Activated T-cell treated with anti-CD3 and anti-CD28 coated beads, Interleukin-2, amount 50 U/mL, for 4 hours (primary cell): ENCODE data around the gene MXRA8. TPM values are rescaled to one million over a fixed set of nuclear protein-coding genes. Genes with fewer than 3 reads are reported as not detected.

Experiments used
- ATAC-seq, 2 donors: fragments of 200-7000 bp; cut with Tn5 transposase; one replicate each; pipeline ENCODE4 v1.10.0; 2021
- DNase-seq: peaks from one replicate; pipeline ENCODE4 v3.0.0-alpha.2; 2020
- H3K27me3 Mint-ChIP-seq: one replicate; pipeline ENCODE4 v1.8.0; 2021; ENCODE audit warnings: low read depth, mixed read lengths
- H3K36me3 Mint-ChIP-seq: one replicate; pipeline ENCODE4 v1.8.0; 2022; ENCODE audit warnings: mixed read lengths; ENCODE audit not compliant: insufficient read depth
- H3K4me1 Mint-ChIP-seq: one replicate; pipeline ENCODE4 v1.8.0; 2021; ENCODE audit warnings: low read depth, mixed read lengths
- H3K4me3 Mint-ChIP-seq: one replicate; pipeline ENCODE4 v1.8.0; 2021; ENCODE audit warnings: mild to moderate bottlenecking, moderate library complexity, mixed read lengths
- H3K9me3 Mint-ChIP-seq: one replicate; pipeline ENCODE4 v1.8.0; 2021; ENCODE audit warnings: mixed read lengths
- total RNA-seq, 3 donors: library from RNA; stranded (reverse); gene quantifications; one replicate each; pipeline ENCODE4 v1.2.1, GENCODE V29; 2021

The MXRA8 gene
- total RNA-seq, 3 donors from 2014 or later = 0.41 to 0.53 (median 0.47) TPM

GRCh38 chr1:1333551-1334241, 24.7 kb downstream of the MXRA8 start:
- no peak for ATAC-seq
- Mint-ChIP-seq H3K9me3 (no peaks in the 10 kb centered on the region), H3K4me1 (peaks cover 3% of the 10 kb centered on the region), H3K4me3 (no peak overlapping the region), H3K27me3 (no peaks in the 10 kb centered on the region), H3K36me3 (no peaks in the 10 kb centered on the region)
- no peak for DNase-seq

- DNase-seq = no peak
- Mint-ChIP-seq H3K9me3 (no peaks in the 10 kb centered on the region), H3K4me1 (peaks cover 3% of the 10 kb centered on the region), H3K36me3 (no peaks in the 10 kb centered on the region), H3K27me3 (no peaks in the 10 kb centered on the region), H3K4me3 (no peak overlapping the region)
- peak in 1 of 2 donors; percentile 13 for ATAC-seq
Observed at GRCh38 chr1:1332774-1333480, 25.4 kb downstream of the MXRA8 start.

GRCh38 chr1:1332031-1332755, 26.2 kb downstream of the MXRA8 start:
- ATAC-seq = no peak
- H3K27me3 Mint-ChIP-seq = no peaks in the 10 kb centered on the region

GRCh38 chr1:1331068-1331965, 27.0 kb downstream of the MXRA8 start, which contains the start of gene TAS1R3:
TSS of gene TAS1R3 (plus strand) at chr1:1331280. CDS start at chr1:1331346, 66 bp downstream.
- Mint-ChIP-seq H3K36me3 (no peaks in the 10 kb centered on the region), H3K4me3 (no peak within 1 kb of the TSS), H3K27me3 (no peaks in the 10 kb centered on the region), H3K4me1 (peaks cover 3% of the 10 kb centered on the region), H3K9me3 (no peaks in the 10 kb centered on the region)
- DNase-seq (no peak), ATAC-seq (no peak)

More at GRCh38 chr1:1332031-1332755, 26.2 kb downstream of the MXRA8 start:
- Mint-ChIP-seq H3K36me3 (no peaks in the 10 kb centered on the region), H3K9me3 (no peaks in the 10 kb centered on the region), H3K4me3 (no peak overlapping the region), H3K4me1 (peaks cover 3% of the 10 kb centered on the region)
- DNase-seq = no peak

- no peaks in the 10 kb centered on the region for H3K9me3 Mint-ChIP-seq
- H3K36me3 Mint-ChIP-seq = no peaks in the 10 kb centered on the region
- no peak for ATAC-seq
- no peaks in the 10 kb centered on the region for H3K27me3 Mint-ChIP-seq
- DNase-seq = no peak
- H3K4me1 Mint-ChIP-seq = peaks cover 11% of the 10 kb centered on the region
- H3K4me3 Mint-ChIP-seq = no peak overlapping the region
Observed at GRCh38 chr1:1330366-1331067, 27.8 kb downstream of the MXRA8 start.

- no peak overlapping the region for H3K4me3 Mint-ChIP-seq
Observed at GRCh38 chr1:1329304-1330210, 28.8 kb downstream of the MXRA8 start.

GRCh38 chr1:1328254-1328653, 30.1 kb downstream of the MXRA8 start:
- no peak overlapping the region for H3K4me3 Mint-ChIP-seq
- ATAC-seq (no peak), DNase-seq (no peak)
- H3K4me1 Mint-ChIP-seq = peaks cover 20% of the 10 kb centered on the region
- H3K27me3 Mint-ChIP-seq = no peaks in the 10 kb centered on the region
- peaks cover 4% of the 10 kb centered on the region for H3K36me3 Mint-ChIP-seq
- no peaks in the 10 kb centered on the region for H3K9me3 Mint-ChIP-seq

More at GRCh38 chr1:1329304-1330210, 28.8 kb downstream of the MXRA8 start:
- H3K4me1 Mint-ChIP-seq = peaks cover 15% of the 10 kb centered on the region
- DNase-seq = no peak
- ATAC-seq = no peak
- H3K9me3 Mint-ChIP-seq = no peaks in the 10 kb centered on the region
- H3K27me3 Mint-ChIP-seq = no peaks in the 10 kb centered on the region
- no peaks in the 10 kb centered on the region for H3K36me3 Mint-ChIP-seq

GRCh38 chr1:1327291-1327690, 31.1 kb downstream of the MXRA8 start:
- no peak for DNase-seq
- Mint-ChIP-seq H3K9me3 (no peaks in the 10 kb centered on the region), H3K4me3 (no peak overlapping the region), H3K36me3 (peaks cover 5% of the 10 kb centered on the region), H3K4me1 (peaks cover 26% of the 10 kb centered on the region), H3K27me3 (no peaks in the 10 kb centered on the region)
- no peak for ATAC-seq

GRCh38 chr1:1326075-1326605, 32.2 kb downstream of the MXRA8 start:
- Mint-ChIP-seq H3K36me3 (peaks cover 5% of the 10 kb centered on the region), H3K9me3 (no peaks in the 10 kb centered on the region), H3K4me3 (peak overlapping the region; percentile 77), H3K4me1 (peaks cover 33% of the 10 kb centered on the region), H3K27me3 (no peaks in the 10 kb centered on the region)
- DNase-seq (no peak), ATAC-seq (no peak)

- DNase-seq = no peak
- Mint-ChIP-seq H3K27me3 (no peaks in the 10 kb centered on the region), H3K36me3 (peaks cover 5% of the 10 kb centered on the region), H3K9me3 (no peaks in the 10 kb centered on the region), H3K4me3 (peak overlapping the region; percentile 77), H3K4me1 (peaks cover 33% of the 10 kb centered on the region)
- no peak for ATAC-seq
Observed at GRCh38 chr1:1325288-1326074, 32.9 kb downstream of the MXRA8 start.

GRCh38 chr1:1324524-1325287, 33.6 kb downstream of the MXRA8 start, which contains the start of the genes CPTP and INTS11:
TSS of gene CPTP (plus strand) at chr1:1324802. CDS start at chr1:1326911, 2,109 bp downstream.
TSS of gene INTS11 (minus strand) at chr1:1324660. CDS start at chr1:1324608, 52 bp downstream.
- Mint-ChIP-seq H3K36me3 (peaks cover 5% of the 10 kb centered on the region), H3K27me3 (no peaks in the 10 kb centered on the region), H3K4me3 (peak within 1 kb of the TSS; percentile 91), H3K9me3 (no peaks in the 10 kb centered on the region), H3K4me1 (peaks cover 31% of the 10 kb centered on the region)
- ATAC-seq (peak; percentile 84 to 85), DNase-seq (peak; percentile 96)
